Measurements from ENCODE around the gene HIGD1B. TPM values are rescaled to one million over a fixed set of nuclear protein-coding genes. Genes with fewer than 3 reads are reported as not detected.
A peak's percentile ranks its signal among the peaks of the same experiment; 100 is the strongest.

The HIGD1B gene
- polyA plus RNA-seq, 1 experiment = not detected

- Histone ChIP-seq H3K9me3 (ENCODE audit: control insufficient read depth, insufficient read depth, low read length) (no peaks in the 10 kb centered on the region), H3K4me3 (ENCODE audit: low read depth, low read length) (no peak overlapping the region), H3K27ac (ENCODE audit: low read depth, low read length) (no peak overlapping the region), H3K27me3 (ENCODE audit: control insufficient read depth, insufficient read depth, low read length) (no peaks in the 10 kb centered on the region)
- TF ChIP-seq, protein P1, sequence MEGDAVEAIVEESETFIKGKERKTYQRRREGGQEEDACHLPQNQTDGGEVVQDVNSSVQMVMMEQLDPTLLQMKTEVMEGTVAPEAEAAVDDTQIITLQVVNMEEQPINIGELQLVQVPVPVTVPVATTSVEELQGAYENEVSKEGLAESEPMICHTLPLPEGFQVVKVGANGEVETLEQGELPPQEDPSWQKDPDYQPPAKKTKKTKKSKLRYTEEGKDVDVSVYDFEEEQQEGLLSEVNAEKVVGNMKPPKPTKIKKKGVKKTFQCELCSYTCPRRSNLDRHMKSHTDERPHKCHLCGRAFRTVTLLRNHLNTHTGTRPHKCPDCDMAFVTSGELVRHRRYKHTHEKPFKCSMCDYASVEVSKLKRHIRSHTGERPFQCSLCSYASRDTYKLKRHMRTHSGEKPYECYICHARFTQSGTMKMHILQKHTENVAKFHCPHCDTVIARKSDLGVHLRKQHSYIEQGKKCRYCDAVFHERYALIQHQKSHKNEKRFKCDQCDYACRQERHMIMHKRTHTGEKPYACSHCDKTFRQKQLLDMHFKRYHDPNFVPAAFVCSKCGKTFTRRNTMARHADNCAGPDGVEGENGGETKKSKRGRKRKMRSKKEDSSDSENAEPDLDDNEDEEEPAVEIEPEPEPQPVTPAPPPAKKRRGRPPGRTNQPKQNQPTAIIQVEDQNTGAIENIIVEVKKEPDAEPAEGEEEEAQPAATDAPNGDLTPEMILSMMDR (IDR thresholded peaks at IDR 0.05; ENCODE audit: low read depth, low read length) = no peak
- DNase-seq (ENCODE audit: low read depth, low spot score) = no peak
- CTCF ChIA-PET = no interaction called here
- POLR2A ChIA-PET = no interaction called here
These were observed 24.6 kb downstream of the HIGD1B start for GRCh38 chr17:44872131-44872768.

DNA sequence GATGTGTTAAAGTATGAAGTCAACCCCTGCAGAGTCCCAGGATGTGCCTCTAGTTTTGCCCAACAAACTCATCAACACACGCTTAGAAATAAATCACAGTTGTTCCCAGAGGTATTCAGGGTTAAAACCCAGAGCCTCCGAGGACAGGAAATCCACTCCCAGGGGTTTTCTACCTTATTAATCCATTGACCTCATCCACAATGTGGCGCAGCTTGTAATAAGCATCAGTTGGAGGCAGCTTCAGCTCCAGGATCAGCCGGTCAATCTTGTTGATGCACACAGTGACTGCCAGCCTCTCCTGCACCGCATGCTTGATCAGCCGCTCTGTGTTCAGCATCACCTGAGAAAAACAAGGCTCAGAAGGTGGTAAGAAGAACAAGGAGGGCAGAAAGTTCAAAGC lies 28.1 kb downstream of the HIGD1B start:
- ChIA-PET POLR2A (no interaction called here), CTCF (interaction anchor here (3.4 kb wide), 1 partner anchor 11 kb away, joined by 11 read pairs; no protein-coding TSS in a partner anchor)
- Histone ChIP-seq H3K4me3 (ENCODE audit: low read depth, low read length) (no peak overlapping the region), H3K27ac (ENCODE audit: low read depth, low read length) (no peak overlapping the region), H3K9me3 (ENCODE audit: control insufficient read depth, insufficient read depth, low read length) (no peaks in the 10 kb centered on the region), H3K27me3 (ENCODE audit: control insufficient read depth, insufficient read depth, low read length) (no peaks in the 10 kb centered on the region)
- TF ChIP-seq, protein P1 (IDR thresholded peaks at IDR 0.05; ENCODE audit: low read depth, low read length) = no peak
- no peak for DNase-seq (ENCODE audit: low read depth, low spot score)

DNA sequence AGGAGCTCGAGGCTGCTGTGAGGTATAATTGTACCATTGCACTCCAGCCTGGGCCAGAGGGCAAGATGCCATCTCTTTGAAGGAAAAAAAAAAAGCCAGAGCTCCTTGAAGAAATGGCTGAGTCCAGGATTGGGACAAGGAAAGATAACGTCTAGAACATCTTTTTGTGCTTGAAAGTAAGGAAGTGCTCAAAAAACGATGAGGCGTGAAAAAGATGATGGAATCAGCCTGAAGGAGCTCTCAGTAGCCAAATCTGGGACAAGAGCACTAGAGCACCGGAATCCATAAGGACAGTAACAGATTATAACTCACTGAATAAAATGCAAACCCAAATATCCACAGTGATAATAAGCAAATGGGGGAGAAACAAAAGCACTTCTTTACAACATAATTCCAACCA lies 29.4 kb downstream of the HIGD1B start:
- POLR2A ChIA-PET = no interaction called here
- no peaks in the 10 kb centered on the region for H3K9me3 ChIP-seq (ENCODE audit: control insufficient read depth, insufficient read depth, low read length)
- TF ChIP-seq, protein P1 (IDR thresholded peaks at IDR 0.05; ENCODE audit: low read depth, low read length) = no peak
- H3K4me3 ChIP-seq (ENCODE audit: low read depth, low read length) = no peak overlapping the region
- no peak for DNase-seq (ENCODE audit: low read depth, low spot score)
- H3K27ac ChIP-seq (ENCODE audit: low read depth, low read length) = no peak overlapping the region
- no peaks in the 10 kb centered on the region for H3K27me3 ChIP-seq (ENCODE audit: control insufficient read depth, insufficient read depth, low read length)
- CTCF ChIA-PET = interaction anchor here (0.8 to 3.7 kb wide), 5 partner anchors 10 to 258 kb away, joined by 3 to 62 read pairs (median 27); partner anchors contain the start of gene ACBD4

DNA sequence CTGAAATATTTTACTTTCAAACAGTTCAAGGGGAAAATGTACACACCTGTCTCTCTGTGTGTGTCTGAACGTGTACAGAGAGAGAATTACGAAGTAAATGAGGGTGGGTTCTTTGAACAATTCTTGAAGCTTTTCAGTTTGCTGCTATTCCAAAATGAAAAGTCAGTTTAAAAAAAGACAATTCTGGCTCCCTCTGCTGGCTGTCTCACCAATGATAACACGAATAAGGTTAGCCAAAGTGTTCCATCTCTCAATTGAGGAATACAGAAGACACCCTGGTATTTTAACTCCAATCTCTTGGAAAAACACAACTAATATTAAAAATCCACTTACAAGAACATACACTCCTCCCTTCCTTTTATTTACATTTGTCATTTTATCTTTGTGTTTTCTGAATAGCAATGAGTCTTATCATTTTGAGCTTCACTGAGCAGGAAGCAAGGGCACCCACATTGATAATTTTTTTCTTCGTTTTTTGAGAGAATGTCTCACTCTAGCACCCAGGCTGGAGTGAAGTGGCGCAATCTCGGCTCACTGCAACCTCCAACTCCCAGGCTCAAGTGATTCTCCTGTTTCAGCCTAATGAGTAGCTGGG lies 31.0 kb downstream of the HIGD1B start:
- ChIA-PET CTCF (interaction anchor here (0.6 to 3.7 kb wide), 26 partner anchors 9 to 323 kb away, joined by 3 to 62 read pairs (median 3); partner anchors contain the start of genes ACBD4 and EFTUD2), POLR2A (interaction anchor here (0.5 kb wide), 1 partner anchor 194 kb away, joined by 3 read pairs; no protein-coding TSS in a partner anchor)
- H3K4me3 ChIP-seq (ENCODE audit: low read depth, low read length) = no peak overlapping the region
- H3K27ac ChIP-seq (ENCODE audit: low read depth, low read length) = no peak overlapping the region
- TF ChIP-seq, protein P1 (IDR thresholded peaks at IDR 0.05; ENCODE audit: low read depth, low read length) = peak; percentile 70
- H3K27me3 ChIP-seq (ENCODE audit: control insufficient read depth, insufficient read depth, low read length) = no peaks in the 10 kb centered on the region
- no peak for DNase-seq (ENCODE audit: low read depth, low spot score)
- H3K9me3 ChIP-seq (ENCODE audit: control insufficient read depth, insufficient read depth, low read length) = no peaks in the 10 kb centered on the region

- Histone ChIP-seq H3K27me3 (ENCODE audit: control insufficient read depth, insufficient read depth, low read length) (no peaks in the 10 kb centered on the region), H3K9me3 (ENCODE audit: control insufficient read depth, insufficient read depth, low read length) (no peaks in the 10 kb centered on the region), H3K4me3 (ENCODE audit: low read depth, low read length) (no peak overlapping the region), H3K27ac (ENCODE audit: low read depth, low read length) (no peak overlapping the region)
- ChIA-PET CTCF (interaction anchor here (0.6 to 3.7 kb wide), 19 partner anchors 8 to 256 kb away, joined by 3 to 62 read pairs (median 4); partner anchors contain the start of genes ACBD4 and EFTUD2), POLR2A (no interaction called here)
- TF ChIP-seq, protein P1 (IDR thresholded peaks at IDR 0.05; ENCODE audit: low read depth, low read length) = no peak
- no peak for DNase-seq (ENCODE audit: low read depth, low spot score)
These were observed 31.7 kb downstream of the HIGD1B start for GRCh38 chr17:44879376-44879775.

All from AG04450 (cell line).